Thyroid gland (tissue), 4 donors: ENCODE measurements around the gene PTPN13.

Experiments
- POLR2A ChIP-seq, 2 donors: fragments of 450-650 bp; IDR thresholded peaks; one replicate each; pipeline ENCODE4 v1.6.1; 2017; ENCODE audit warnings: antibody characterized with exemption in 2 of 2, mild to moderate bottlenecking in 2 of 2, moderate library complexity in 1 of 2
- TF ChIP-seq, protein P1 (sequence below), 6 experiments: fragments of 200-600 bp in 3 of 6; fragments of 450-650 bp in 3 of 6; sonication (generic) in 3 of 6; IDR thresholded peaks; one replicate each; pipeline ENCODE4 v1.5.1; 2016 to 2019; ENCODE audit warnings: antibody characterized with exemption in 6 of 6, mild to moderate bottlenecking in 2 of 6, inconsistent platforms in 1 of 6, moderate library complexity in 1 of 6

- TF ChIP-seq, protein P1, sequence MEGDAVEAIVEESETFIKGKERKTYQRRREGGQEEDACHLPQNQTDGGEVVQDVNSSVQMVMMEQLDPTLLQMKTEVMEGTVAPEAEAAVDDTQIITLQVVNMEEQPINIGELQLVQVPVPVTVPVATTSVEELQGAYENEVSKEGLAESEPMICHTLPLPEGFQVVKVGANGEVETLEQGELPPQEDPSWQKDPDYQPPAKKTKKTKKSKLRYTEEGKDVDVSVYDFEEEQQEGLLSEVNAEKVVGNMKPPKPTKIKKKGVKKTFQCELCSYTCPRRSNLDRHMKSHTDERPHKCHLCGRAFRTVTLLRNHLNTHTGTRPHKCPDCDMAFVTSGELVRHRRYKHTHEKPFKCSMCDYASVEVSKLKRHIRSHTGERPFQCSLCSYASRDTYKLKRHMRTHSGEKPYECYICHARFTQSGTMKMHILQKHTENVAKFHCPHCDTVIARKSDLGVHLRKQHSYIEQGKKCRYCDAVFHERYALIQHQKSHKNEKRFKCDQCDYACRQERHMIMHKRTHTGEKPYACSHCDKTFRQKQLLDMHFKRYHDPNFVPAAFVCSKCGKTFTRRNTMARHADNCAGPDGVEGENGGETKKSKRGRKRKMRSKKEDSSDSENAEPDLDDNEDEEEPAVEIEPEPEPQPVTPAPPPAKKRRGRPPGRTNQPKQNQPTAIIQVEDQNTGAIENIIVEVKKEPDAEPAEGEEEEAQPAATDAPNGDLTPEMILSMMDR (IDR thresholded peaks at IDR 0.05) = no peak
- TF ChIP-seq POLR2A (IDR thresholded peaks at IDR 0.05) = no peak
Observed at GRCh38 chr4:86615501-86615900, 21.4 kb downstream of the PTPN13 start.
